ENCODE measurements around the gene CASP10. TPM values are rescaled to one million over a fixed set of nuclear protein-coding genes. Genes with fewer than 3 reads are reported as not detected.
A peak's percentile ranks its signal among the peaks of the same experiment; 100 is the strongest.
"Not testable (repeated sequence)": the region's sequence is repeated elsewhere in the genome, so short reads cannot be mapped to it uniquely, and the experiment has no call there.

CASP10 gene
- total RNA-seq, 1 experiment from 2014 or later: 1.2 TPM

DNA sequence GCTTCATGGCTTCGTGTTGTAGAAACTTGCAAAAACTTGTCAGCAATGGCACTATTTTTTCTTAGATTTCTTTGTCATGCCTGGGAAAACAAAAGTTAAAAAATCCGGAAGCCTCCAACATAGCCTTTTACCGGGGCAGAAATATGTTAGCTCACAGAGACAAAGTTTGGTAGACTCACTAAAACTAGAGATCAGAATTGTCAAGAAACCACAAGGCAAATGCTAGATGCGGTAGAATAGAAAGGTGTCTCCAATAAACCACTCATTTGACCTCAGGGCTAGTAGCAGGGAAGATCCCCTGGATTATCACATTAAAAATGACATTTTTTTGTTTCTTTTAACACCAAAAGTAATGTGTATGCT, 405 bp downstream of the CASP10 start:
- H3K9me3 ChIP-seq (ENCODE audit: low read depth, low read length, poor library complexity, severe bottlenecking): no peaks in the 10 kb centered on the region
- intact Hi-C loops (cut with micrococcal nuclease; ENCODE audit: unreplicated experiment): loop anchor here (5.0 kb wide), 1 partner anchor 49 kb away; no protein-coding TSS in a partner anchor
- BruUV-seq (replicated peaks): TSS peak; percentile 81
- POLR2A ChIA-PET (ENCODE audit: low non-redundant PET): no interaction called here
- peak overlapping the region; percentile 20 for H3K4me3 ChIP-seq (ENCODE audit: low read depth, low read length, poor library complexity, severe bottlenecking)
- H3K27ac ChIP-seq (ENCODE audit: low read depth, low read length, poor library complexity, severe bottlenecking): no peak overlapping the region
- CTCF ChIA-PET: interaction anchor here (1.0 to 1.7 kb wide), 2 partner anchors 17 to 49 kb away, joined by 4 to 7 read pairs; no protein-coding TSS in a partner anchor
- no peaks in the 10 kb centered on the region for H3K36me3 ChIP-seq (ENCODE audit: insufficient read depth, low read length, poor library complexity, severe bottlenecking)
- DNase-seq (ENCODE audit: low spot score): no peak
- no peaks in the 10 kb centered on the region for H3K27me3 ChIP-seq (replicated peaks; ENCODE audit: insufficient read depth, low read depth, low read length, poor library complexity)
- no peak for TF ChIP-seq EZH2 (IDR thresholded peaks at IDR 0.05; ENCODE audit: borderline replicate concordance, low read depth, low read length, poor library complexity, severe bottlenecking)
- TF ChIP-seq, protein P1, sequence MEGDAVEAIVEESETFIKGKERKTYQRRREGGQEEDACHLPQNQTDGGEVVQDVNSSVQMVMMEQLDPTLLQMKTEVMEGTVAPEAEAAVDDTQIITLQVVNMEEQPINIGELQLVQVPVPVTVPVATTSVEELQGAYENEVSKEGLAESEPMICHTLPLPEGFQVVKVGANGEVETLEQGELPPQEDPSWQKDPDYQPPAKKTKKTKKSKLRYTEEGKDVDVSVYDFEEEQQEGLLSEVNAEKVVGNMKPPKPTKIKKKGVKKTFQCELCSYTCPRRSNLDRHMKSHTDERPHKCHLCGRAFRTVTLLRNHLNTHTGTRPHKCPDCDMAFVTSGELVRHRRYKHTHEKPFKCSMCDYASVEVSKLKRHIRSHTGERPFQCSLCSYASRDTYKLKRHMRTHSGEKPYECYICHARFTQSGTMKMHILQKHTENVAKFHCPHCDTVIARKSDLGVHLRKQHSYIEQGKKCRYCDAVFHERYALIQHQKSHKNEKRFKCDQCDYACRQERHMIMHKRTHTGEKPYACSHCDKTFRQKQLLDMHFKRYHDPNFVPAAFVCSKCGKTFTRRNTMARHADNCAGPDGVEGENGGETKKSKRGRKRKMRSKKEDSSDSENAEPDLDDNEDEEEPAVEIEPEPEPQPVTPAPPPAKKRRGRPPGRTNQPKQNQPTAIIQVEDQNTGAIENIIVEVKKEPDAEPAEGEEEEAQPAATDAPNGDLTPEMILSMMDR (conservative IDR thresholded peaks at IDR 0.05; ENCODE audit: low read depth, low read length): no peak
- H3K4me1 ChIP-seq (ENCODE audit: insufficient read depth, low read length, poor library complexity, severe bottlenecking): no peaks in the 10 kb centered on the region

GRCh38 chr2:201183835-201184234, 894 bp downstream of the CASP10 start:
- H3K9me3 ChIP-seq (ENCODE audit: low read depth, low read length, poor library complexity, severe bottlenecking); BruUV-seq (replicated peaks); H3K4me1 ChIP-seq (ENCODE audit: insufficient read depth, low read length, poor library complexity, severe bottlenecking); DNase-seq (ENCODE audit: low spot score); POLR2A ChIA-PET (ENCODE audit: low non-redundant PET); H3K27ac ChIP-seq (ENCODE audit: low read depth, low read length, poor library complexity, severe bottlenecking); H3K36me3 ChIP-seq (ENCODE audit: insufficient read depth, low read length, poor library complexity, severe bottlenecking); H3K27me3 ChIP-seq (replicated peaks; ENCODE audit: insufficient read depth, low read depth, low read length, poor library complexity); H3K4me3 ChIP-seq (ENCODE audit: low read depth, low read length, poor library complexity, severe bottlenecking): not testable (repeated sequence)
- CTCF ChIA-PET: interaction anchor here (1.7 kb wide), 1 partner anchor 48 kb away, joined by 7 read pairs; no protein-coding TSS in a partner anchor
- intact Hi-C loops (cut with micrococcal nuclease; ENCODE audit: unreplicated experiment): loop anchor here (5.0 kb wide), 1 partner anchor 48 kb away; no protein-coding TSS in a partner anchor

- H3K9me3 ChIP-seq (ENCODE audit: low read depth, low read length, poor library complexity, severe bottlenecking); DNase-seq (ENCODE audit: low spot score); H3K36me3 ChIP-seq (ENCODE audit: insufficient read depth, low read length, poor library complexity, severe bottlenecking); BruUV-seq (replicated peaks); POLR2A ChIA-PET (ENCODE audit: low non-redundant PET); H3K4me3 ChIP-seq (ENCODE audit: low read depth, low read length, poor library complexity, severe bottlenecking); H3K27me3 ChIP-seq (replicated peaks; ENCODE audit: insufficient read depth, low read depth, low read length, poor library complexity); H3K4me1 ChIP-seq (ENCODE audit: insufficient read depth, low read length, poor library complexity, severe bottlenecking); H3K27ac ChIP-seq (ENCODE audit: low read depth, low read length, poor library complexity, severe bottlenecking): not testable (repeated sequence)
- CTCF ChIA-PET: interaction anchor here (1.7 kb wide), 1 partner anchor 48 kb away, joined by 7 read pairs; no protein-coding TSS in a partner anchor
- intact Hi-C loops (cut with micrococcal nuclease; ENCODE audit: unreplicated experiment): loop anchor here (5.0 kb wide), 1 partner anchor 48 kb away; no protein-coding TSS in a partner anchor
Measured at GRCh38 chr2:201184248-201184647, 1.3 kb downstream of the CASP10 start.

- Histone ChIP-seq H3K27me3 (replicated peaks; ENCODE audit: insufficient read depth, low read depth, low read length, poor library complexity) (no peaks in the 10 kb centered on the region), H3K36me3 (ENCODE audit: insufficient read depth, low read length, poor library complexity, severe bottlenecking) (no peaks in the 10 kb centered on the region), H3K27ac (ENCODE audit: low read depth, low read length, poor library complexity, severe bottlenecking) (no peak overlapping the region), H3K9me3 (ENCODE audit: low read depth, low read length, poor library complexity, severe bottlenecking) (no peaks in the 10 kb centered on the region), H3K4me3 (ENCODE audit: low read depth, low read length, poor library complexity, severe bottlenecking) (no peak overlapping the region), H3K4me1 (ENCODE audit: insufficient read depth, low read length, poor library complexity, severe bottlenecking) (no peaks in the 10 kb centered on the region)
- TF ChIP-seq, protein P1 (conservative IDR thresholded peaks at IDR 0.05; ENCODE audit: low read depth, low read length): no peak
- no peak for TF ChIP-seq EZH2 (IDR thresholded peaks at IDR 0.05; ENCODE audit: borderline replicate concordance, low read depth, low read length, poor library complexity, severe bottlenecking)
- BruUV-seq (replicated peaks): no TSS peak
- intact Hi-C loops (cut with micrococcal nuclease; ENCODE audit: unreplicated experiment): no loop called here
- POLR2A ChIA-PET (ENCODE audit: low non-redundant PET): no interaction called here
- no peak for DNase-seq (ENCODE audit: low spot score)
- CTCF ChIA-PET: no interaction called here
Measured at GRCh38 chr2:201185863-201186262, 2.9 kb downstream of the CASP10 start.

Data from A673 (cell line).